Activated CD4-positive, alpha-beta T cell treated with anti-CD3 and anti-CD28 coated beads for 36 hours (primary cell): Measurements from ENCODE around the gene EIF4A3. TPM values are rescaled to one million over a fixed set of nuclear protein-coding genes. Genes with fewer than 3 reads are reported as not detected.

Source experiments
- ATAC-seq: fragments of 200-7000 bp; cut with Tn5 transposase; one replicate; pipeline ENCODE4 v1.10.0; 2021; ENCODE audit warnings: mild to moderate bottlenecking, moderate library complexity
- CTCF ChIA-PET: fragments of 350-600 bp; sonication (Branson Sonifier 250); formaldehyde crosslinking; loops from one replicate; lab custom pipeline; 2021; ENCODE audit warnings: antibody characterized with exemption; lab: Charles Lee
- POLR2A ChIA-PET: fragments of 350-600 bp; sonication (Branson Sonifier 250); formaldehyde crosslinking; loops from one replicate; lab custom pipeline; 2021; ENCODE audit warnings: antibody characterized with exemption, inconsistent platforms; lab: Charles Lee
- DNase-seq: peaks from one replicate; pipeline ENCODE4 v3.0.0-alpha.2; 2020
- H3K27ac Mint-ChIP-seq: one replicate; pipeline ENCODE4 v1.8.0; 2021; ENCODE audit warnings: mixed read lengths
- H3K27me3 Mint-ChIP-seq: one replicate; pipeline ENCODE4 v1.8.0; 2021; ENCODE audit warnings: mixed read lengths
- H3K36me3 Mint-ChIP-seq: one replicate; pipeline ENCODE4 v1.8.0; 2021; ENCODE audit warnings: low read depth, mixed read lengths
- H3K4me1 Mint-ChIP-seq: one replicate; pipeline ENCODE4 v1.8.0; 2021; ENCODE audit warnings: mixed read lengths
- H3K4me3 Mint-ChIP-seq: one replicate; pipeline ENCODE4 v1.8.0; 2021; ENCODE audit warnings: mild to moderate bottlenecking, moderate library complexity, mixed read lengths
- H3K9me3 Mint-ChIP-seq: one replicate; pipeline ENCODE4 v1.8.0; 2021; ENCODE audit warnings: low read depth, mixed read lengths
- intact Hi-C, 2 experiments: fragments of 100-400 bp; cut with DNase I in 1 of 2; cut with micrococcal nuclease in 1 of 2; formaldehyde crosslinking; loops; one replicate each; pipeline versions ENCODE4 v1.14.2 to v1.15.1; 2022 to 2024; cut with DNase I, micrococcal nuclease
- total RNA-seq, 2 experiments: library from RNA; stranded (reverse); gene quantifications; one replicate each; pipeline ENCODE4 v1.2.3, GENCODE V29; 2021

Gene EIF4A3
- total RNA-seq, 2 experiments from 2014 or later, result 103 to 141 TPM

GRCh38 chr17:80110927-80111701 is 35.8 kb downstream of the EIF4A3 start:
- intact Hi-C loops, result no loop called here
- no peak for DNase-seq
- Mint-ChIP-seq H3K36me3 (no peaks in the 10 kb centered on the region), H3K27ac (no peak overlapping the region), H3K4me1 (no peaks in the 10 kb centered on the region), H3K27me3 (no peaks in the 10 kb centered on the region), H3K4me3 (no peak overlapping the region), H3K9me3 (peaks cover 2% of the 10 kb centered on the region)
- ChIA-PET CTCF (no interaction called here), POLR2A (interaction anchor here (0.7 kb wide), 1 partner anchor 28 kb away, joined by 3 read pairs; no protein-coding TSS in a partner anchor)
- no peak for ATAC-seq

GRCh38 chr17:80110447-80110812 is 36.5 kb downstream of the EIF4A3 start:
- ATAC-seq (no peak), DNase-seq (no peak)
- CTCF ChIA-PET, result interaction anchor here (0.6 to 1.9 kb wide), 2 partner anchors 9 to 77 kb away, joined by 3 to 6 read pairs; partner anchors contain the start of gene GAA
- POLR2A ChIA-PET, result no interaction called here
- Mint-ChIP-seq H3K27me3 (no peaks in the 10 kb centered on the region), H3K9me3 (peaks cover 2% of the 10 kb centered on the region), H3K4me3 (no peak overlapping the region), H3K27ac (no peak overlapping the region), H3K36me3 (no peaks in the 10 kb centered on the region), H3K4me1 (no peaks in the 10 kb centered on the region)
- intact Hi-C loops, result no loop called here

- Mint-ChIP-seq H3K4me1 (no peaks in the 10 kb centered on the region), H3K9me3 (no peaks in the 10 kb centered on the region), H3K4me3 (no peak overlapping the region), H3K27me3 (no peaks in the 10 kb centered on the region), H3K27ac (no peak overlapping the region), H3K36me3 (no peaks in the 10 kb centered on the region)
- DNase-seq (no peak), ATAC-seq (no peak)
- intact Hi-C loops, result loop anchor here in 1 of 2 experiments (10.0 kb wide), 1 partner anchor 435 kb away; the partner anchor contains the start of gene RPTOR
- ChIA-PET CTCF (interaction anchor here (0.6 to 1.9 kb wide), 2 partner anchors 9 to 76 kb away, joined by 3 to 6 read pairs; partner anchors contain the start of gene GAA), POLR2A (no interaction called here)
These were observed 37.0 kb downstream of the EIF4A3 start for GRCh38 chr17:80109713-80110446.

- no peaks in the 10 kb centered on the region for H3K27me3 Mint-ChIP-seq
- ChIA-PET POLR2A (no interaction called here), CTCF (interaction anchor here (1.9 kb wide), 1 partner anchor 8 kb away, joined by 6 read pairs; the partner anchor contains the start of gene GAA)
- no peaks in the 10 kb centered on the region for H3K36me3 Mint-ChIP-seq
- no peak overlapping the region for H3K4me3 Mint-ChIP-seq
- H3K9me3 Mint-ChIP-seq, result no peaks in the 10 kb centered on the region
- no peak overlapping the region for H3K27ac Mint-ChIP-seq
- intact Hi-C loops, result loop anchor here in 1 of 2 experiments (10.0 kb wide), 1 partner anchor 436 kb away; the partner anchor contains the start of gene RPTOR
- no peaks in the 10 kb centered on the region for H3K4me1 Mint-ChIP-seq
- DNase-seq, result no peak
- no peak for ATAC-seq
These were observed 37.8 kb downstream of the EIF4A3 start for GRCh38 chr17:80109066-80109660.

GRCh38 chr17:80108036-80108971 is 38.6 kb downstream of the EIF4A3 start:
- no peaks in the 10 kb centered on the region for H3K9me3 Mint-ChIP-seq
- DNase-seq (no peak), ATAC-seq (no peak)
- no peaks in the 10 kb centered on the region for H3K4me1 Mint-ChIP-seq
- H3K27me3 Mint-ChIP-seq, result no peaks in the 10 kb centered on the region
- CTCF ChIA-PET, result no interaction called here
- no peak overlapping the region for H3K27ac Mint-ChIP-seq
- no peaks in the 10 kb centered on the region for H3K36me3 Mint-ChIP-seq
- intact Hi-C loops, result loop anchor here in 1 of 2 experiments (10.0 kb wide), 1 partner anchor 436 kb away; the partner anchor contains the start of gene RPTOR
- POLR2A ChIA-PET, result no interaction called here
- no peak overlapping the region for H3K4me3 Mint-ChIP-seq

- ATAC-seq (no peak), DNase-seq (no peak)
- Mint-ChIP-seq H3K36me3 (no peaks in the 10 kb centered on the region), H3K27ac (no peak overlapping the region), H3K9me3 (no peaks in the 10 kb centered on the region), H3K4me1 (peaks cover 4% of the 10 kb centered on the region), H3K4me3 (no peak overlapping the region), H3K27me3 (no peaks in the 10 kb centered on the region)
- intact Hi-C loops, result loop anchor here in 1 of 2 experiments (10.0 kb wide), 1 partner anchor 437 kb away; the partner anchor contains the start of gene RPTOR
- POLR2A ChIA-PET, result no interaction called here
- CTCF ChIA-PET, result no interaction called here
These were observed 39.5 kb downstream of the EIF4A3 start for GRCh38 chr17:80107231-80108021.

GRCh38 chr17:80106751-80107150 is 40.2 kb downstream of the EIF4A3 start:
- no peak overlapping the region for H3K27ac Mint-ChIP-seq
- ChIA-PET CTCF (interaction anchor here (0.6 kb wide), 1 partner anchor 32 kb away, joined by 3 read pairs; no protein-coding TSS in a partner anchor), POLR2A (interaction anchor here (1.0 kb wide), 1 partner anchor 37 kb away, joined by 3 read pairs; no protein-coding TSS in a partner anchor)
- H3K4me3 Mint-ChIP-seq, result no peak overlapping the region
- DNase-seq (no peak), ATAC-seq (no peak)
- H3K36me3 Mint-ChIP-seq, result no peaks in the 10 kb centered on the region
- H3K27me3 Mint-ChIP-seq, result no peaks in the 10 kb centered on the region
- no peaks in the 10 kb centered on the region for H3K9me3 Mint-ChIP-seq
- intact Hi-C loops, result loop anchor here in 1 of 2 experiments (10.0 kb wide), 1 partner anchor 438 kb away; the partner anchor contains the start of gene RPTOR
- H3K4me1 Mint-ChIP-seq, result peaks cover 9% of the 10 kb centered on the region

- no peak for ATAC-seq
- CTCF ChIA-PET, result interaction anchor here (0.6 to 0.7 kb wide), 2 partner anchors 32 to 1076 kb away, joined by 3 read pairs; no protein-coding TSS in a partner anchor
- POLR2A ChIA-PET, result interaction anchor here (0.6 to 1.0 kb wide), 2 partner anchors 23 to 38 kb away, joined by 3 read pairs; no protein-coding TSS in a partner anchor
These were observed 40.8 kb downstream of the EIF4A3 start for GRCh38 chr17:80106176-80106575.

GRCh38 chr17:80105762-80106161 is 41.2 kb downstream of the EIF4A3 start:
- Mint-ChIP-seq H3K36me3 (no peaks in the 10 kb centered on the region), H3K4me3 (no peak overlapping the region), H3K27me3 (no peaks in the 10 kb centered on the region), H3K9me3 (no peaks in the 10 kb centered on the region), H3K4me1 (peaks cover 11% of the 10 kb centered on the region), H3K27ac (no peak overlapping the region)
- CTCF ChIA-PET, result interaction anchor here (0.7 kb wide), 1 partner anchor 1076 kb away, joined by 3 read pairs; no protein-coding TSS in a partner anchor
- no peak for DNase-seq
- ATAC-seq, result no peak
- intact Hi-C loops, result loop anchor here in 1 of 2 experiments (10.0 kb wide), 1 partner anchor 439 kb away; the partner anchor contains the start of gene RPTOR
- POLR2A ChIA-PET, result interaction anchor here (0.6 to 1.0 kb wide), 2 partner anchors 23 to 38 kb away, joined by 3 read pairs; no protein-coding TSS in a partner anchor

More at GRCh38 chr17:80106176-80106575, 40.8 kb downstream of the EIF4A3 start:
- H3K4me1 Mint-ChIP-seq, result peaks cover 9% of the 10 kb centered on the region
- no peaks in the 10 kb centered on the region for H3K27me3 Mint-ChIP-seq
- no peak for DNase-seq
- no peak overlapping the region for H3K4me3 Mint-ChIP-seq
- no peaks in the 10 kb centered on the region for H3K36me3 Mint-ChIP-seq
- no peaks in the 10 kb centered on the region for H3K9me3 Mint-ChIP-seq
- intact Hi-C loops, result loop anchor here in 1 of 2 experiments (10.0 kb wide), 1 partner anchor 439 kb away; the partner anchor contains the start of gene RPTOR
- no peak overlapping the region for H3K27ac Mint-ChIP-seq
